Subcutaneous adipose tissue (tissue), 4 donors: ENCODE data around the gene TNRC18. TPM values are rescaled to one million over a fixed set of nuclear protein-coding genes. Genes with fewer than 3 reads are reported as not detected.

Experiments used
- total RNA-seq, 4 donors: library from RNA; depleted of rRNA; stranded (reverse); fragments of >200 nt; gene quantifications; one replicate each; pipeline ENCODE4 v1.1.0, GENCODE V29; 2016
- TF ChIP-seq, protein P1 (sequence below): fragments of 450-650 bp; IDR thresholded peaks from one replicate; pipeline ENCODE4 v1.5.1; 2016; ENCODE audit warnings: low read depth, mild to moderate bottlenecking, control low read depth, antibody characterized with exemption, moderate library complexity

TNRC18 gene
- total RNA-seq, 4 donors from 2014 or later: 21.7 to 107 (median 34.0) TPM

DNA sequence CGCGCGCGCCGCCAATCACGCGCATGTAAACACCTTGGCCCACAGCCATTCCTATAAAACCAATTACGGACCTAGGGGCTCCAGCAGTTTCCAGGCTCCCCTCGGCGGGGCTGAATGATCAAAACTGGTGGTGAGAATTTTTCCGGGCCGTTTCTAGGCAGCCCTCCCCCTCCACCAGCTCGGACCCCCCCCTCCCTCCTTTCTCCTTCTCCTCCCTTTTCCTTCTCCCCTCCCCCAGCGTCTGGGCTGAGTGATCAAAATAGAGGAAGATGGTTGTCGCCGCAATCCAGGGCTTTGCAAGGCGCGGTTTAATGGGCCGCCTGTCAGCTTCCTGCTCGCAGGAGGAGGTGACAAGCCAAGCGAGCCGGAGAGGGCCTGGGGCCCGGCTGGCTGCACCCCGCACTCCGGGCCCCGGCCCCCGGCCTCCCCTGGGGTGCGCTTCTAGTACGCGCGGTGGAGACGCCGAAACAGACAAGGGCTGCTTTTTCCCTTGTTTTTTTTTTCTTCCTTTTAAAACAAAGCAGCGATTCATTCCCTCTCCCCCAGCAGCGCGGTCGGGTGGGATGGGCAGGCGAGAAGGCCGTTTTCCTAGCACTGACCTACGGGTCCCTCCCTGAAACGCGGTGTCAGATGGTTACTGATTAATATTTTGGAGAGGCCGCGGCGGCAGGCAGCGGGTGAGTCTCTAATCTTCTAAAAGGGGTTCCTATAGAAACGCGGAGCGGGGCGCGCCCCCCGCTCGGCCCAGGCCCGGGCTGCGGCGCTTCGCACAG is 528 bp upstream of the TNRC18 start:
- TF ChIP-seq, protein P1, sequence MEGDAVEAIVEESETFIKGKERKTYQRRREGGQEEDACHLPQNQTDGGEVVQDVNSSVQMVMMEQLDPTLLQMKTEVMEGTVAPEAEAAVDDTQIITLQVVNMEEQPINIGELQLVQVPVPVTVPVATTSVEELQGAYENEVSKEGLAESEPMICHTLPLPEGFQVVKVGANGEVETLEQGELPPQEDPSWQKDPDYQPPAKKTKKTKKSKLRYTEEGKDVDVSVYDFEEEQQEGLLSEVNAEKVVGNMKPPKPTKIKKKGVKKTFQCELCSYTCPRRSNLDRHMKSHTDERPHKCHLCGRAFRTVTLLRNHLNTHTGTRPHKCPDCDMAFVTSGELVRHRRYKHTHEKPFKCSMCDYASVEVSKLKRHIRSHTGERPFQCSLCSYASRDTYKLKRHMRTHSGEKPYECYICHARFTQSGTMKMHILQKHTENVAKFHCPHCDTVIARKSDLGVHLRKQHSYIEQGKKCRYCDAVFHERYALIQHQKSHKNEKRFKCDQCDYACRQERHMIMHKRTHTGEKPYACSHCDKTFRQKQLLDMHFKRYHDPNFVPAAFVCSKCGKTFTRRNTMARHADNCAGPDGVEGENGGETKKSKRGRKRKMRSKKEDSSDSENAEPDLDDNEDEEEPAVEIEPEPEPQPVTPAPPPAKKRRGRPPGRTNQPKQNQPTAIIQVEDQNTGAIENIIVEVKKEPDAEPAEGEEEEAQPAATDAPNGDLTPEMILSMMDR: no peak

DNA sequence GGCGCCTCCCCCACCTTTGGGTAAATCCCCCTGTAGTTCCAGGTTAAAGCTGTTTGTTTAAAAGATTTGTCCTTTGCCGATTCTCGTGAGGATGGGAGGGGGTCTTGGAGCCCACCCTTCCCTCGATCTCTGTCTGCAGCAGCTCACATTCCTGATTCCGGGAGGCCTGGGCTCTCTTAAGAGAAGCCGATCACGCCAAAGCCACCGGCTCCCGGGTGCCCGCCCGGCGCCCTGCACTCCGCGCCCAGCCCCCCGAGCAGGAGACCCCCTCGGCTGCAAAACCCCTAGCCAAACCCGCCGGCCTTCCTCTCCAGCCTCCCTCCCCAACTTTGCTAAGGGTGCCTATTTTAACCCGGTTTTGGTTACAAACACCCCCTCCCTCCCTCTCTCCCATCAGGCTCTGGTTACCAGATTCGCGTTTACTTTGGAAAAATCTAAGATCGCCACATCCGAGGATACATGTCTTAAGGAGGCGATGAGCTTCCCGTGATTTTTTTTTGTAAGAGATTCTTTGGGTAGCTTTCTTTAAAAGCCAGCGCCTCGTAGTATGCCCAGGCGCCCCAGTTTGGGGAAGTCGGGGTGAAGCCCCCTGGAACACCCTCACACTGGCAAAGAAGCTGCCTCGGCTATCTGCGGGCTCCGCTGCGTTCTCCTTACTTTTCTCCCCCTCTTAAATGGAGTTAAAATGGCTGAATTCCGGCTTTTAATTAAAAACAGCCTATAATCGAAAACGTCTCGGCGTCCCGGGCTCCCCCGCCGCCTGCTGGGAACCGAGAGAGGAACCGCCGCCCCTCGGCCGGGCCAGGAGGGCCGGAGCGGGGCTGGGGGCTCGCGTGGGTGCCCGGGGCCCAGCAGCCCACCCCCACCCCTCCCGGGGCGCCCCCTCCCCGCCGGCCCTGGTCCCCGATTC is 983 bp downstream of the TNRC18 start:
- TF ChIP-seq, protein P1: no peak

DNA sequence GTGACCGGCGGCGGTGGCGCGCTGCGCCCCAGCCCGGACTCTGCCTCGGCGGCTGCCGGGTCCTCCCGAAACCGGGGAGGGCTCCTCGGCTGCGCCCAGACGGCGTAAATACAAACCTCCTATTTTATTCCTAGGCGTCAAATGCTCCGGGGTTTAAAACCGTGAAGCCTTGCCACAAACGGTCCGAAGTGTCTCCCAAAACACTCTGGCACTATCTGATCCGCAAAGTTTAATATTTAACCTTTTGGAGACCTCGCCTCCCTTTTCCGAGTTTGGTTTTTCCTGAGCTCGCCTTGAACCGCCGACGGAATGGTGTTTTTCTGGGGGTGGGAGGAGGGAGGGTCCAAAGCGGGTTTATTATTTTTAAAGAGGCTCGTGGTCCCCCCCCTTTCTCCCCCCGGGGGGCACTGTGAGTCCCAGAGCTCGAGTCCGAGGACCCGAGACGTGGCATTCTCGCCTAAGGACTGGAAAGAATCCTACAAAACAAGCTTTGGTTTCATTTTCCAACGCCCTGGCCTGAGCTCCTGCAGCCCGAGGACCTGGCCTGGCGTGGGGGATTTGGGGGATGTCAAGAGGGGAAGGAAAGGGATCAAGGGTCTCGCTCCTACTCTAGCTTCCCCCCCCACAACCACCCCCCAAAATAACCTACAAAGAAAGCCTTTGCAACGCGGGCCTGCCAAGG is 1.8 kb downstream of the TNRC18 start:
- TF ChIP-seq, protein P1: no peak

DNA sequence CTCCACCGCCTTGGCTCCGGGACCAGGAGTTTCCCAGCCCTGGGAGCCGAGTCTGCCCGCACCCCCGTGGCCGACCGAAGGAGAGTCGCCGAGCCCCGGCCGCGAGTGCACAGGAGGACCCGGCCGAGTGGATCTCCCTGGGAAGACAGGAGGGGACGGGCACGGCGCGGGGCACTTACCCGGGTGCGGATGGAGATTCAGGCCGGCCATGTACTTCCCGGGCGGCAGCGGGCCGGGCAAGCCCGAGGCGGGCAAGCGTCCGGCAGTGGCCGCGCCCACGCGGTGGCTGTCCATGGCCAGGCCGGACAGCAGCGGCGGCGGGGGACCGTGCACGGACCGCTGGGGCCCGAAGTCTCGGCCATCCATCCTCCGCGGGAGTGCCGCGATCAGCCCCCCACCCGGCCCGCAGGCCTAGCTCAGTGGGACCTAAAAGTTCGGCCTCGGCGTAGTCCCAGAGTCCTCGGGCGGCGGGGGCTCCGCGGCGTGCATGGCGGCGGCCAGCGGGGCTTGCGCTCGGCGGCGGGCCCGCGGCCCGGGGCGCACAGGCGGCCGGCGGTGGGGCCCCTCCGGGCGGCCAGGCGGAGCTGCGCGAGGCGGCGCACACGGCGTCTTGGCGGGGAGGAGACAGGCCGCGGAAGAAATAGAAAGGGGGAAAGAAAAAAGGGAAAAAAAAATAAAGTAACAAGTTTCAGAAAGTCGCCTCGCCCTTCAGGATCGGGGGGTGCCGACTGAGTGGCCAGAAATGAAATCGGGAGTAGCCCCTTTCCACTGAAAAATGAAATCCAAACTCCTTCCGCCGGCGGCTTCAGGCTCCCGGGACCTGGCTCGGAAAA is 2.5 kb downstream of the TNRC18 start:
- TF ChIP-seq, protein P1: no peak

DNA sequence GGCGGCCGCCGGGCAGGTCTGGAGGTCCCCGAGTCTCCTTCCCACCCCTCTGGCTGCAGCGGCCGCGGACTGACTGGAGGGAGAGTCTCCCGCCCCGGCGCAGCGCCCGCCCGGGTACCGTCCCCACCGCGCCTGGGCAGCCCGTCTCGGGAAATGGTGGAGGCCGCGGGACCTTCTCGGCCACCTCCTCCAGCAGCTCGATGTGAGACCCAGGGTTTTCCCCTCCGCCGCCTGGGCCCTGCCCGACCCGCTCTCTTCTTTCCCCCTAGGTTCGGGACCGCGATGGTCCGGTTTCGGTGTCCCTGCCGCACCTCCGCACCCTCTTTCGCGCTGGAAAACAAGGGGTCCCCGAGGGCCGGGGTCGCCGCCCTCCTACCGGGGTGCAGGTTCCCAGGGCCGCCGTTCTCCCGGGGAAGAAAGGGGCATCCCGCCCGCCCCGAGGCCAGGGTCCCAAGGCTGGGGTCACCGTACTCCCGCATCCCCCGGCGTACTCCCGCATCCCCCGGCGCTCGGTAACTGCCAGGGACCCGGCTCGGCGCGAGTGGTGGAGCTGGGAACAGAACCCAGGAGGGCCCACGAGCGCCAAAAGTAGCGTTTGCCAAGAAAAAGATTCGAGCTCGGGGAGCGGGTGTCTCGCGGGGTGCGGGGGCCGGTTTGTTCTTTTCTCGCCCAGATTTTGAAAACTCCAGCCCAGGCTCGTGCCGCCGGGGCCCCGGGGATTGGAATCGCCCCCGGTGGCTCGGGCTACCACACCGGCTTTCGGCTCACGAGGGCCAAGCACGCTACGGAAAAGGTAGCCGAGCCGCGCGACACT is 3.4 kb downstream of the TNRC18 start:
- TF ChIP-seq, protein P1: no peak

DNA sequence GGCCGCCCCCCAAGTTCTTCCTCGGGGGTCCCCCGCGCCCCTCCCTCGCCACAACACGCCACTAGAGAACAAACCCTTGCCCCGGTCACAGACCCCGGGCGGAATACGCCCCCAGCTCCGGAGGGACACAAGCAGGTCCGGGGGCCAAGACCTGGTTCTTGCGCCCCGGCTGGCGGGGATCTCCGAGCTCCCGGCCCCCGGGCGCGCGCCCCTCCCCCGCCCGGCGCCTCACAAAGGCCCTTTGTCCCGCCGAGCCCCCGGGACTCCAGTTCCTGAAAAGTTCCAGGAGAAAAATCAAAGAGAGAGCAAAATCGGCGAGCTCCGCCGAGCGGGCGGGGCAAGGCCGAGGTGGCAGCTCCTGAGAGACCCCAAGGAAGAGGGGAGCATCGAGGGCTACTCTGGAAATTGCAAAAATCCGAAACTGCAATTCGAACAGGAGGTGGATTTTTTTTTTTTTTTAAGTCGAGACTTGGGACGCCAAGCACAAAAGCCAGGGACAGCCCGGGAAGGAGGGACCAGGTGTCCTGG is 4.0 kb downstream of the TNRC18 start:
- TF ChIP-seq, protein P1: no peak
